Upper lobe of left lung (tissue), 4 donors: Measurements from ENCODE around the gene ODF4.

Source experiments
- POLR2AphosphoS5 ChIP-seq, 2 donors: sonication (generic); formaldehyde crosslinking; IDR thresholded peaks; one replicate each; pipeline ENCODE4 v1.5.1; 2017; ENCODE audit warnings: antibody characterized with exemption in 2 of 2
- TF ChIP-seq, protein P1 (sequence below), 6 experiments: fragments of 450-650 bp in 4 of 6; fragments of 200-600 bp in 2 of 6; sonication (generic) in 2 of 6; IDR thresholded peaks; one replicate each; pipeline ENCODE4 v1.5.1; 2016 to 2019; ENCODE audit warnings: antibody characterized with exemption in 6 of 6

- TF ChIP-seq, protein P1, sequence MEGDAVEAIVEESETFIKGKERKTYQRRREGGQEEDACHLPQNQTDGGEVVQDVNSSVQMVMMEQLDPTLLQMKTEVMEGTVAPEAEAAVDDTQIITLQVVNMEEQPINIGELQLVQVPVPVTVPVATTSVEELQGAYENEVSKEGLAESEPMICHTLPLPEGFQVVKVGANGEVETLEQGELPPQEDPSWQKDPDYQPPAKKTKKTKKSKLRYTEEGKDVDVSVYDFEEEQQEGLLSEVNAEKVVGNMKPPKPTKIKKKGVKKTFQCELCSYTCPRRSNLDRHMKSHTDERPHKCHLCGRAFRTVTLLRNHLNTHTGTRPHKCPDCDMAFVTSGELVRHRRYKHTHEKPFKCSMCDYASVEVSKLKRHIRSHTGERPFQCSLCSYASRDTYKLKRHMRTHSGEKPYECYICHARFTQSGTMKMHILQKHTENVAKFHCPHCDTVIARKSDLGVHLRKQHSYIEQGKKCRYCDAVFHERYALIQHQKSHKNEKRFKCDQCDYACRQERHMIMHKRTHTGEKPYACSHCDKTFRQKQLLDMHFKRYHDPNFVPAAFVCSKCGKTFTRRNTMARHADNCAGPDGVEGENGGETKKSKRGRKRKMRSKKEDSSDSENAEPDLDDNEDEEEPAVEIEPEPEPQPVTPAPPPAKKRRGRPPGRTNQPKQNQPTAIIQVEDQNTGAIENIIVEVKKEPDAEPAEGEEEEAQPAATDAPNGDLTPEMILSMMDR (IDR thresholded peaks at IDR 0.05): no peak
- TF ChIP-seq POLR2AphosphoS5 (IDR thresholded peaks at IDR 0.05): no peak
Measured at GRCh38 chr17:8320262-8320661, 19.4 kb upstream of the ODF4 start.
